ENCODE measurements around the gene SESN3. TPM values are rescaled to one million over a fixed set of nuclear protein-coding genes. Genes with fewer than 3 reads are reported as not detected.

The SESN3 gene
- polyA plus RNA-seq, 1 of the 3 experiments (the other 2 are of a cell fraction), result 1.7 TPM

DNA sequence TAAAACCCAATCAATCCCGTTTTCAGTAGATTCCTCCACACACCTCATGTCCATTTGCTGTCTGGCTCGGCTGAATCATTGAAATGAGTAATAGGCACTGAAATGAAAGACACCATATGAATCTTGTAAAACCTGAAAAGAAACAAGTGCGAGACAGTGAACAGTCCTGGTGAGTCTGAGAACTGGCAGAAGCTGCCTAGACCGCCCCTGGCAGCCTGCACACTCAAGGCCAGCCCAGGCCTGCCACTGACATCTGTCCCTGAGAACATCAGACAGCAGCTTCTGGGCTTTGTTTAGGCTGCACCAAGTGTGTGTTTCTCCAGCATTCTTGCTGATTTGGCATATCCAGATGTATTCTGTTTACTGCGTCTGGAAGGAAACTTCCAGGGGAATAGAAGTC lies 96.5 kb downstream of the SESN3 start (continued):
- TF ChIP-seq FOXJ3 (CRISPR knock-in tag; IDR thresholded peaks at IDR 0.05) (0 out of 2 replicates have a peak, but pooled peaks have one; percentile 20), ELF1 (IDR thresholded peaks at IDR 0.05) (no peak), FOXM1 (IDR thresholded peaks at IDR 0.05; ENCODE audit: low read depth) (no peak), RAD21 (IDR thresholded peaks at IDR 0.05; ENCODE audit: low read length) (no peak), EP300 (IDR thresholded peaks at IDR 0.05; ENCODE audit: borderline replicate concordance in 1 of 2, low read depth in 1 of 2, low read length in 1 of 2) (peak in 1 of 2 experiments; percentile 44; a peak in 1 of 4 replicates), SMC3 (IDR thresholded peaks at IDR 0.05; ENCODE audit: low read depth, low read length) (no peak), SIN3A (IDR thresholded peaks at IDR 0.05; ENCODE audit: borderline replicate concordance, low read depth, low read length) (0 out of 2 replicates have a peak, but pooled peaks have one; percentile 62), NRF1 (IDR thresholded peaks at IDR 0.05; ENCODE audit: low read depth, low read length) (no peak), POLR2AphosphoS5 (IDR thresholded peaks at IDR 0.05; ENCODE audit: low read depth, low read length) (peak; percentile 71; the same call in 1 of the 2 replicates), TCF12 (IDR thresholded peaks at IDR 0.05) (peak; percentile 96), CHD2 (IDR thresholded peaks at IDR 0.05; ENCODE audit: low read length, partially characterized antibody) (no peak), RCOR1 (IDR thresholded peaks at IDR 0.05; ENCODE audit: low read length) (no peak), FOSL2 (IDR thresholded peaks at IDR 0.05; ENCODE audit: borderline replicate concordance, low read depth) (peak; percentile 86; the same call in 1 of the 2 replicates), YY1 (IDR thresholded peaks at IDR 0.05; ENCODE audit: low read depth) (no peak), TEAD4 (IDR thresholded peaks at IDR 0.05; ENCODE audit: borderline replicate concordance, insufficient read depth) (peak; percentile 35; the same call in 1 of the 2 replicates), MXI1 (IDR thresholded peaks at IDR 0.05; ENCODE audit: low read depth, low read length) (no peak)
- TF ChIP-seq, protein P1, sequence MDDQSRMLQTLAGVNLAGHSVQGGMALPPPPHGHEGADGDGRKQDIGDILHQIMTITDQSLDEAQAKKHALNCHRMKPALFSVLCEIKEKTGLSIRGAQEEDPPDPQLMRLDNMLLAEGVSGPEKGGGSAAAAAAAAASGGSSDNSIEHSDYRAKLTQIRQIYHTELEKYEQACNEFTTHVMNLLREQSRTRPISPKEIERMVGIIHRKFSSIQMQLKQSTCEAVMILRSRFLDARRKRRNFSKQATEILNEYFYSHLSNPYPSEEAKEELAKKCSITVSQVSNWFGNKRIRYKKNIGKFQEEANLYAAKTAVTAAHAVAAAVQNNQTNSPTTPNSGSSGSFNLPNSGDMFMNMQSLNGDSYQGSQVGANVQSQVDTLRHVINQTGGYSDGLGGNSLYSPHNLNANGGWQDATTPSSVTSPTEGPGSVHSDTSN (IDR thresholded peaks at IDR 0.05), result peak; percentile 93
- TF ChIP-seq, protein P2, sequence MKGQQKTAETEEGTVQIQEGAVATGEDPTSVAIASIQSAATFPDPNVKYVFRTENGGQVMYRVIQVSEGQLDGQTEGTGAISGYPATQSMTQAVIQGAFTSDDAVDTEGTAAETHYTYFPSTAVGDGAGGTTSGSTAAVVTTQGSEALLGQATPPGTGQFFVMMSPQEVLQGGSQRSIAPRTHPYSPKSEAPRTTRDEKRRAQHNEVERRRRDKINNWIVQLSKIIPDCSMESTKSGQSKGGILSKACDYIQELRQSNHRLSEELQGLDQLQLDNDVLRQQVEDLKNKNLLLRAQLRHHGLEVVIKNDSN (IDR thresholded peaks at IDR 0.05; ENCODE audit: borderline replicate concordance, low read depth), result no peak
- TF ChIP-seq, protein P3, sequence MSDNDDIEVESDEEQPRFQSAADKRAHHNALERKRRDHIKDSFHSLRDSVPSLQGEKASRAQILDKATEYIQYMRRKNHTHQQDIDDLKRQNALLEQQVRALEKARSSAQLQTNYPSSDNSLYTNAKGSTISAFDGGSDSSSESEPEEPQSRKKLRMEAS (IDR thresholded peaks at IDR 0.05; ENCODE audit: low read depth), result 0 out of 2 replicates have a peak, but pooled peaks have one; percentile 37
- TF ChIP-seq, protein P4, sequence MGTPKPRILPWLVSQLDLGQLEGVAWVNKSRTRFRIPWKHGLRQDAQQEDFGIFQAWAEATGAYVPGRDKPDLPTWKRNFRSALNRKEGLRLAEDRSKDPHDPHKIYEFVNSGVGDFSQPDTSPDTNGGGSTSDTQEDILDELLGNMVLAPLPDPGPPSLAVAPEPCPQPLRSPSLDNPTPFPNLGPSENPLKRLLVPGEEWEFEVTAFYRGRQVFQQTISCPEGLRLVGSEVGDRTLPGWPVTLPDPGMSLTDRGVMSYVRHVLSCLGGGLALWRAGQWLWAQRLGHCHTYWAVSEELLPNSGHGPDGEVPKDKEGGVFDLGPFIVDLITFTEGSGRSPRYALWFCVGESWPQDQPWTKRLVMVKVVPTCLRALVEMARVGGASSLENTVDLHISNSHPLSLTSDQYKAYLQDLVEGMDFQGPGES (IDR thresholded peaks at IDR 0.05; ENCODE audit: low read depth, low read length), result no peak

DNA sequence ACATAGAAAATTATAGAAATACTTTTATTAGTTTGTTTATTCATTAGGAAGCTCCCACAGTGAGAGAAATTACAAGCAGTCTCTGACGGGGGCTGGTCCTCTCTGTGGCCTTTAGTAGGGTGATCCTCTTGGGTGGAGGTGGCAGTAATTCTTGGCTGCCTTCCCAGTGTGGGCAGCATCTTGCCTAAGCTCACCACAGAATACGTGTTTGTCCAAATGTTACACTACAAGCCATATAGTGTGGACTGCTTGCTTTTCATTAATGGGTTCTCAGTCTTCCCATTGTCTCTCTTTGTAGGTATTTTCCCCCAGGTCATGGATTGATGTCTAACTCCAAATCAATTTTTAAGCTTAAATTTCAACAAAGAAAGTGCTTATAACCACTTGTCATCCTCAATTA lies 98.0 kb downstream of the SESN3 start:
- no peaks in the 10 kb centered on the region for H3K27me3 ChIP-seq (ENCODE audit: insufficient read depth)
- POLR2A ChIA-PET, result no interaction called here
- no peaks in the 10 kb centered on the region for H3K9me2 ChIP-seq
- peaks cover 4 to 8% of the 10 kb centered on the region in 2 experiments; a peak in 3 of 4 replicates for H3K4me1 ChIP-seq (ENCODE audit: control insufficient read depth in 1 of 2, insufficient read depth in 2 of 2, low read depth in 1 of 2, low read length in 1 of 2)
- H3K9ac ChIP-seq, result no peak overlapping the region
- H3F3A ChIP-seq (replicated peaks; ENCODE audit: insufficient read depth), result no peaks in the 10 kb centered on the region
- no peak overlapping the region for H2AFZ ChIP-seq (ENCODE audit: low read depth)
- 92% methylated on average over 2 of the region's 2 CpGs for WGBS (ENCODE audit: low lambda C conversion rate)
- H3K27ac ChIP-seq (ENCODE audit: low read depth in 2 of 2, low read length in 1 of 2), result no peak overlapping the region
- H3K36me3 ChIP-seq (replicated peaks in 1 of 2; ENCODE audit: control insufficient read depth in 1 of 2, insufficient read depth in 2 of 2, low read length in 1 of 2), result peaks cover 0 to 4% of the 10 kb centered on the region in 2 experiments
- H3K9me3 ChIP-seq, result no peaks in the 10 kb centered on the region
- H3K79me2 ChIP-seq (ENCODE audit: insufficient read depth), result no peaks in the 10 kb centered on the region
- no peak overlapping the region for H3K4me2 ChIP-seq
- no peak overlapping the region for H3K4me3 ChIP-seq (ENCODE audit: low read depth in 2 of 2, low read length in 1 of 2)
- H4K20me1 ChIP-seq (ENCODE audit: insufficient read depth), result no peaks in the 10 kb centered on the region
- no peak for DNase-seq
- CTCF ChIA-PET, result no interaction called here
- TF ChIP-seq NFIC (IDR thresholded peaks at IDR 0.05; ENCODE audit: borderline replicate concordance) (no peak), GABPA (IDR thresholded peaks at IDR 0.05; ENCODE audit: low read depth) (no peak), RCOR1 (IDR thresholded peaks at IDR 0.05; ENCODE audit: low read length) (no peak), NRF1 (IDR thresholded peaks at IDR 0.05; ENCODE audit: low read depth, low read length) (no peak)
- TF ChIP-seq, protein P5, sequence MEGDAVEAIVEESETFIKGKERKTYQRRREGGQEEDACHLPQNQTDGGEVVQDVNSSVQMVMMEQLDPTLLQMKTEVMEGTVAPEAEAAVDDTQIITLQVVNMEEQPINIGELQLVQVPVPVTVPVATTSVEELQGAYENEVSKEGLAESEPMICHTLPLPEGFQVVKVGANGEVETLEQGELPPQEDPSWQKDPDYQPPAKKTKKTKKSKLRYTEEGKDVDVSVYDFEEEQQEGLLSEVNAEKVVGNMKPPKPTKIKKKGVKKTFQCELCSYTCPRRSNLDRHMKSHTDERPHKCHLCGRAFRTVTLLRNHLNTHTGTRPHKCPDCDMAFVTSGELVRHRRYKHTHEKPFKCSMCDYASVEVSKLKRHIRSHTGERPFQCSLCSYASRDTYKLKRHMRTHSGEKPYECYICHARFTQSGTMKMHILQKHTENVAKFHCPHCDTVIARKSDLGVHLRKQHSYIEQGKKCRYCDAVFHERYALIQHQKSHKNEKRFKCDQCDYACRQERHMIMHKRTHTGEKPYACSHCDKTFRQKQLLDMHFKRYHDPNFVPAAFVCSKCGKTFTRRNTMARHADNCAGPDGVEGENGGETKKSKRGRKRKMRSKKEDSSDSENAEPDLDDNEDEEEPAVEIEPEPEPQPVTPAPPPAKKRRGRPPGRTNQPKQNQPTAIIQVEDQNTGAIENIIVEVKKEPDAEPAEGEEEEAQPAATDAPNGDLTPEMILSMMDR (IDR thresholded peaks at IDR 0.05), result no peak
- TF ChIP-seq, protein P6, sequence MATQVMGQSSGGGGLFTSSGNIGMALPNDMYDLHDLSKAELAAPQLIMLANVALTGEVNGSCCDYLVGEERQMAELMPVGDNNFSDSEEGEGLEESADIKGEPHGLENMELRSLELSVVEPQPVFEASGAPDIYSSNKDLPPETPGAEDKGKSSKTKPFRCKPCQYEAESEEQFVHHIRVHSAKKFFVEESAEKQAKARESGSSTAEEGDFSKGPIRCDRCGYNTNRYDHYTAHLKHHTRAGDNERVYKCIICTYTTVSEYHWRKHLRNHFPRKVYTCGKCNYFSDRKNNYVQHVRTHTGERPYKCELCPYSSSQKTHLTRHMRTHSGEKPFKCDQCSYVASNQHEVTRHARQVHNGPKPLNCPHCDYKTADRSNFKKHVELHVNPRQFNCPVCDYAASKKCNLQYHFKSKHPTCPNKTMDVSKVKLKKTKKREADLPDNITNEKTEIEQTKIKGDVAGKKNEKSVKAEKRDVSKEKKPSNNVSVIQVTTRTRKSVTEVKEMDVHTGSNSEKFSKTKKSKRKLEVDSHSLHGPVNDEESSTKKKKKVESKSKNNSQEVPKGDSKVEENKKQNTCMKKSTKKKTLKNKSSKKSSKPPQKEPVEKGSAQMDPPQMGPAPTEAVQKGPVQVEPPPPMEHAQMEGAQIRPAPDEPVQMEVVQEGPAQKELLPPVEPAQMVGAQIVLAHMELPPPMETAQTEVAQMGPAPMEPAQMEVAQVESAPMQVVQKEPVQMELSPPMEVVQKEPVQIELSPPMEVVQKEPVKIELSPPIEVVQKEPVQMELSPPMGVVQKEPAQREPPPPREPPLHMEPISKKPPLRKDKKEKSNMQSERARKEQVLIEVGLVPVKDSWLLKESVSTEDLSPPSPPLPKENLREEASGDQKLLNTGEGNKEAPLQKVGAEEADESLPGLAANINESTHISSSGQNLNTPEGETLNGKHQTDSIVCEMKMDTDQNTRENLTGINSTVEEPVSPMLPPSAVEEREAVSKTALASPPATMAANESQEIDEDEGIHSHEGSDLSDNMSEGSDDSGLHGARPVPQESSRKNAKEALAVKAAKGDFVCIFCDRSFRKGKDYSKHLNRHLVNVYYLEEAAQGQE (IDR thresholded peaks at IDR 0.05; ENCODE audit: low read depth, low read length), result no peak
- TF ChIP-seq, protein P2 (IDR thresholded peaks at IDR 0.05; ENCODE audit: borderline replicate concordance, low read depth), result no peak

All from SK-N-SH (cell line).